T-cell (primary cell): Measurements from ENCODE around the gene ANKRD49. TPM values are rescaled to one million over a fixed set of nuclear protein-coding genes. Genes with fewer than 3 reads are reported as not detected.
A peak's percentile ranks its signal among the peaks of the same experiment; 100 is the strongest.
"Not testable (repeated sequence)": the region's sequence is repeated elsewhere in the genome, so short reads cannot be mapped to it uniquely, and the experiment has no call there.

ENCODE experiments used
- ATAC-seq, 4 experiments: fragments of 200-7000 bp in 3 of 4; fragments of 150-1000 bp in 1 of 4; cut with Tn5 transposase; replicated peaks in 1 of 4; 1 replicate in 3 of 4; 2 replicates in 1 of 4; pipeline ENCODE4 v1.10.0; 2021; ENCODE audit warnings: moderate library complexity in 3 of 4, mild to moderate bottlenecking in 2 of 4, moderate number of reproducible peaks in 1 of 4
- CTCF ChIA-PET, 2 donors: fragments of 300-600 bp; sonication (Branson Sonifier 250); formaldehyde crosslinking; loops; one replicate each; lab custom pipeline; 2022; ENCODE audit warnings: antibody characterized with exemption in 2 of 2; lab: Charles Lee
- POLR2A ChIA-PET, 2 donors: fragments of 300-600 bp; sonication (Branson Sonifier 250); formaldehyde crosslinking; loops; one replicate each; lab custom pipeline; 2022; ENCODE audit warnings: antibody characterized with exemption in 2 of 2; lab: Charles Lee
- DNase-seq, 35 experiments: peaks; one replicate each; pipeline versions ENCODE4 v3.0.0 to v3.0.0-alpha.2; 2013 to 2023
- H3K27ac ChIP-seq: one replicate; pipeline ENCODE4 v1.5.1; 2013; ENCODE audit warnings: low read length
- H3K27me3 ChIP-seq, 2 experiments: replicated peaks in 1 of 2; 1 replicate in 1 of 2; 2 replicates in 1 of 2; pipeline versions ENCODE4 v1.6.1 to v1.7.0; 2013; ENCODE audit warnings: low read length in 1 of 2, mixed read lengths in 1 of 2; ENCODE audit not compliant: control insufficient read depth in 2 of 2, insufficient read depth in 2 of 2; ENCODE audit errors: extremely low read depth in 1 of 2
- H3K36me3 ChIP-seq, 2 donors: 1 replicate in 1 of 2; 2 replicates in 1 of 2; pipeline versions ENCODE4 v1.6.1 to v1.7.0; 2013; ENCODE audit warnings: low read length in 1 of 2; ENCODE audit not compliant: control insufficient read depth in 2 of 2, insufficient read depth in 1 of 2; ENCODE audit errors: extremely low read depth in 1 of 2
- H3K4me1 ChIP-seq, 2 experiments: 1 replicate in 1 of 2; 2 replicates in 1 of 2; pipeline versions ENCODE4 v1.6.1 to v1.7.0; 2013; ENCODE audit warnings: low read length in 2 of 2, mixed read lengths in 1 of 2; ENCODE audit not compliant: insufficient read depth in 2 of 2, control insufficient read depth in 1 of 2; ENCODE audit errors: extremely low read depth in 1 of 2
- H3K4me3 ChIP-seq, 2 donors: 1 replicate in 1 of 2; 2 replicates in 1 of 2; pipeline versions ENCODE4 v1.5.1 to v1.7.0; 2013; ENCODE audit warnings: mild to moderate bottlenecking in 2 of 2, low read length in 1 of 2, moderate library complexity in 1 of 2; ENCODE audit not compliant: control insufficient read depth in 1 of 2; ENCODE audit errors: extremely low read depth in 1 of 2
- H3K9me3 ChIP-seq: 2 replicates; pipeline ENCODE4 v1.7.0; 2013
- H3K27ac Mint-ChIP-seq, 2 donors: one replicate each; pipeline ENCODE4 v1.8.0; 2020 to 2021; ENCODE audit warnings: mild to moderate bottlenecking in 2 of 2, mixed read lengths in 2 of 2
- H3K27me3 Mint-ChIP-seq, 2 donors: one replicate each; pipeline ENCODE4 v1.8.0; 2021 to 2022; ENCODE audit warnings: mixed read lengths in 2 of 2
- H3K36me3 Mint-ChIP-seq: one replicate; pipeline ENCODE4 v1.8.0; 2021; ENCODE audit warnings: mixed read lengths
- H3K4me1 Mint-ChIP-seq, 3 donors: one replicate each; pipeline ENCODE4 v1.8.0; 2020 to 2022; ENCODE audit warnings: mixed read lengths in 3 of 3, mild to moderate bottlenecking in 1 of 3
- H3K4me3 Mint-ChIP-seq, 3 donors: one replicate each; pipeline ENCODE4 v1.8.0; 2020 to 2022; ENCODE audit warnings: mild to moderate bottlenecking in 3 of 3, mixed read lengths in 3 of 3, moderate library complexity in 3 of 3
- H3K9me3 Mint-ChIP-seq, 3 donors: one replicate each; pipeline ENCODE4 v1.8.0; 2020 to 2022; ENCODE audit warnings: mixed read lengths in 3 of 3
- WGBS: methylation state at CpG from one replicate; pipeline ENCODE4 v1.1.5; 2013; ENCODE audit warnings: missing lambda C conversion rate; ENCODE audit not compliant: insufficient coverage; 5-methylcytosine and 5-hydroxymethylcytosine counted together
- total RNA-seq, 35 experiments: library from RNA in 6 of 35; stranded (reverse) in 6 of 35; fragments of 120-200 nt in 1 of 35; gene quantifications; one replicate each; pipeline versions ENCODE4 v1.2.1 to v1.2.4 and lab custom pipeline; 2013 to 2026

The ANKRD49 gene
- total RNA-seq, 5 donors from 2014 or later (not counting 1 experiment from before 2014, with no cell fraction given), result 36.9 to 43.4 (median 39.7) TPM

DNA sequence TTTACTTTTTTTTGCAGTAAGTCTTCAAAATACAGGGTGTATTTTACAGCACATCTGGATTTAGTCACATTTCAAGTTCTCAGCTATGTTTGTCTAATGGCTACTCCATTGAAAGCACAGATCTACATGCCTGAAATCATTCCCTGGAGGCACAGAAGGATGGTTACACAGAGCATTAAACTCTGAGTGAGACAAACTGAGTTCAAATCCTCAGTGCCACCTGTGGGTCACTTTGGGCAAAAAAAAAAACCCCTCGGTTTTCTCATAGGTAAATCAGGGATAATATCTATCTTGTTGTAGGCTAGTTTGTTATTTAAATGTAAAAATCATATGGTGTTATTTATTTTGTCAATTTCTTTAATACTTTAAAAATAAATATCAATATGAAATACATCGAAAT lies 7.7 kb downstream of the ANKRD49 start:
- DNase-seq, result no peak
- ATAC-seq, result no peak
- CTCF ChIA-PET, result interaction anchor here (0.7 to 1.0 kb wide), 4 partner anchors 13 to 291 kb away, joined by 3 to 8 read pairs (median 4); no protein-coding TSS in a partner anchor
- H3K36me3 ChIP-seq, result peaks cover 0 to 45% of the 10 kb centered on the region in 2 donors
- no peaks in the 10 kb centered on the region for H3K4me1 ChIP-seq
- no peaks in the 10 kb centered on the region for H3K27me3 Mint-ChIP-seq
- no peak overlapping the region for H3K4me3 ChIP-seq
- no peak overlapping the region for H3K27ac Mint-ChIP-seq
- no peaks in the 10 kb centered on the region for H3K9me3 Mint-ChIP-seq
- H3K27me3 ChIP-seq, result no peaks in the 10 kb centered on the region
- no peak overlapping the region for H3K4me3 Mint-ChIP-seq
- peaks cover 24% of the 10 kb centered on the region for H3K36me3 Mint-ChIP-seq
- no CpG with 5 or more reads among the region's 2 CpGs for WGBS
- H3K9me3 ChIP-seq, result no peaks in the 10 kb centered on the region
- H3K27ac ChIP-seq, result no peak overlapping the region
- POLR2A ChIA-PET, result no interaction called here
- peaks cover 0 to 5% (median 5%) of the 10 kb centered on the region in 3 donors for H3K4me1 Mint-ChIP-seq

DNA sequence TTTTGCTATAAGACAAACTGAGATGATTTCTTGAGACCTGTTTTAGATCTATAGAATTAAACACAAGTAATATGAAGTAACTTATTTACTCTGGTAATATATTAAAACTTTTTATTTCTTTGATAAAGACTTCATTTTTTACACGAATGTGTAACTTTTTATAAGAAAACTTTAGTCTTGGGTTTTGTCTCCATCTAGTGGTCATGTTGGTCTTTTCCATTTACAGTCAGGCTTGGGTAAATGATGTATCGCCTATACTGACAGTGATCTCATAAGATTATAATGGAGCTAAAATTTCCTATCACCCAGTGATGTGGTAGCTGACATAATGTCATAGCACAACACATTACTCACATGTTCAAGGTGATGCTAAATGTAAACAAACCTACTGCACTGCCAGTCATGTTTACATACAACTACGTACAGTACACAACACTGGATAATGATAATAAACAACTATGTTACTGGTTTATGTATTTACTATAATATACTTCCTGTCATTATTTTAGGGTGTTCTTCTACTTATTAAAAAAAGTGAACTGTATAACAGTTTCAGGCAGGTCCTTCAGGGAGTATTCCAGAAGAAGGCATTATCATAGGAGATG lies 11.0 kb downstream of the ANKRD49 start:
- Histone ChIP-seq H3K4me3 (no peak overlapping the region), H3K27me3 (no peaks in the 10 kb centered on the region), H3K9me3 (no peaks in the 10 kb centered on the region), H3K4me1 (no peaks in the 10 kb centered on the region), H3K27ac (no peak overlapping the region), H3K36me3 (peaks cover 0 to 17% of the 10 kb centered on the region in 2 donors)
- no peak overlapping the region for H3K27ac Mint-ChIP-seq
- no peaks in the 10 kb centered on the region for H3K9me3 Mint-ChIP-seq
- ATAC-seq, result peak; percentile 40 to 54 (median 46)
- WGBS, result no CpG with 5 or more reads among the region's 3 CpGs
- DNase-seq, result peak in 2 of 35 experiments; percentile 25 to 73
- H3K4me3 Mint-ChIP-seq, result no peak overlapping the region
- POLR2A ChIA-PET, result interaction anchor here in 1 of 2 donors (0.7 kb wide), 1 partner anchor 393 kb away, joined by 3 read pairs; no protein-coding TSS in a partner anchor
- H3K36me3 Mint-ChIP-seq, result peaks cover 13% of the 10 kb centered on the region
- peaks cover 0 to 1% (median 0%) of the 10 kb centered on the region in 3 donors for H3K4me1 Mint-ChIP-seq
- H3K27me3 Mint-ChIP-seq, result peaks cover 2 to 3% of the 10 kb centered on the region in 2 donors
- CTCF ChIA-PET, result interaction anchor here (0.8 to 4.7 kb wide), 14 partner anchors 10 to 703 kb away, joined by 3 to 34 read pairs (median 4); partner anchors contain the start of genes ANKRD49 (in 1 of the 2), MRE11 (in 1 of the 2) and PANX1 (in 1 of the 2)

DNA sequence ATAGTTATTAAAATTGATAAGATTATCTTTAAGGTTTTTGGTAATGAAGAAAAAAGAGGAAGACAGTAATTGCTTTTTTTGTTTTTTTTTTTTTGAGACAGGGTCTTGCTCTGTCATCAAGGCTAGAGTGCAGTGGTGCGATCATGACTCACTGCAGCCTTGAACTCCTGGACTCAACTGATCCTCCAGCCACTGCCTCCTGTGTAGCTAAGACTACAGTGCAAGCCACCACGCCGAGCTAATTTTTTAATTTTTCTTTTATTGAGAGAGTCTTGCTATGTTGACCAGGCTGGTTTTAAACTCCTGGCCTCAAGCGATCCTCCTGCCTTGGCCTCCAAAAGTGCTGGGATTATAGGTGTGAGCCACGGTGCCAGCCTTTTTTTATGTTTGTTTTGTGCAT lies 12.7 kb downstream of the ANKRD49 start:
- H3K4me3 ChIP-seq, H3K4me3 Mint-ChIP-seq, H3K36me3 Mint-ChIP-seq, H3K9me3 ChIP-seq, H3K27me3 ChIP-seq, H3K4me1 ChIP-seq, ATAC-seq, H3K27ac ChIP-seq, DNase-seq, H3K4me1 Mint-ChIP-seq, POLR2A ChIA-PET, H3K27ac Mint-ChIP-seq, H3K9me3 Mint-ChIP-seq, H3K36me3 ChIP-seq: not testable (repeated sequence)
- H3K27me3 Mint-ChIP-seq, result peaks cover 8 to 13% of the 10 kb centered on the region in 2 donors
- CTCF ChIA-PET, result interaction anchor here (0.6 to 4.7 kb wide), 5 partner anchors 9 to 619 kb away, joined by 3 to 34 read pairs (median 3); no protein-coding TSS in a partner anchor
- WGBS, result no CpG with 5 or more reads among the region's 5 CpGs

DNA sequence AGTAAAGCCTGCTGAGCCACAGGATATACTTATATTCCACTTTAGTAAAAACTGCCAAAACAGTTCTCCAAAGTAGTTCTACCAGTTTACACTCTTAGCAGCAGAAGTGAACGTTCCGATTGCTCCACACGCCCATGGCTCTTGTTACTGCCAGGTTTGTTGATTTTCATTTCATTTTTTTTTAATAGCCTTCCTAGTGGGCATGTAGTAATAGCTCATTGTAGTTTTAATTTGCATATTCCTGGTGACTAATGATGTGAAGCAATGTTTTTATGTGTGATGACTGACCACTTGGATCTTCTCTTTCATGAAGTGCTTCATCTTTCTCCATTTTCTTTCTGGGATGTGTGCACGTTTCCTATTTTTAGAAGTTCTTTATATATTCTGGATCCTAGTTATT lies 13.7 kb downstream of the ANKRD49 start:
- WGBS, result no CpG with 5 or more reads among the region's 4 CpGs
- Mint-ChIP-seq H3K27ac (no peak overlapping the region), H3K36me3 (peaks cover 4% of the 10 kb centered on the region), H3K27me3 (peaks cover 11 to 21% of the 10 kb centered on the region in 2 donors), H3K4me3 (no peak overlapping the region), H3K4me1 (peaks cover 6 to 10% (median 8%) of the 10 kb centered on the region in 3 donors), H3K9me3 (no peaks in the 10 kb centered on the region)
- H3K9me3 ChIP-seq, result no peaks in the 10 kb centered on the region
- H3K36me3 ChIP-seq, result no peaks in the 10 kb centered on the region
- no peak overlapping the region for H3K27ac ChIP-seq
- POLR2A ChIA-PET, result no interaction called here
- CTCF ChIA-PET, result interaction anchor here (1.6 to 4.7 kb wide), 3 partner anchors 9 to 611 kb away, joined by 4 to 34 read pairs (median 4); no protein-coding TSS in a partner anchor
- DNase-seq, result no peak
- no peak overlapping the region for H3K4me3 ChIP-seq
- no peak for ATAC-seq
- H3K4me1 ChIP-seq, result peaks cover 0 to 7% of the 10 kb centered on the region in 2 experiments
- H3K27me3 ChIP-seq, result peaks cover 0 to 6% of the 10 kb centered on the region in 2 experiments

DNA sequence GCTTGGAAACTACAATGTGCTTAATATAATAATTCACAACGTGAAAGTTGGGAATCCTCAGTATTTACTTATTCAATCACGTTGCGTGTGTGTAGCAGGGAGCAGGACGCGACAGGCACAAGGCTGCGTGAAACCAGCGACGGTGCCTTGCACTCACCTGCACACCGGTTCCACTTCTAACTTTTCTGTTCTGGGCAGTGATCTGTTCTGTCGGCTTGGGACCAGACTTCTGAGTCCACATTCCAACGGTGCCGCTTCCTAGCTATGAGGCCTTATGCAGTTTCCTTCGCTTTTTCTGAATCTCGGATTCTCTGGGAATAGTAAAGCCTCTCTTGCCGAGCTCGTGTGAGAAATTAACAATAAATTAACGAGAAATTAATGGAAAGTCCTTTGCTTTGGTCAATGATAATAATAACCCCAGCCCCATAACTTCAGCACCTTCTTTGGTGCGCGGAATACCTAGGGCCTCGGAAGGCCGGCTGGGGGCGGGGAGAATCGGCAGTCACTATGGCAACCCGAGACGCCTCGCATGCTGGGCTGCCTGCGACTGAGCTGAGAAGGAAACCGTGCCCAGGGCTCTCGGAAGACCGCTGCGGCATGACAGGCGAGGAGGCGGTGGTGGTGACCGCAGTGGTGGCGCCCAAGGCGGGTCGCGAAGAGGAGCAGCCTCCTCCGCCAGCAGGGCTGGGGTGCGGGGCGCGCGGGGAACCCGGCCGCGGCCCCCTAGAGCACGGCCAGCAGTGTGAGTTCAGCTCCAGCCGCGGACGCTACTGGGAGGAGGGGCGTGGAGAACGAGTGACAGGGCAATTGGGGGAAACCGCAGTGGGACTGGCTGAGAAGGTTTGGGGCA lies 18.4 kb downstream of the ANKRD49 start, which contains the start of gene C11orf97:
TSS of gene C11orf97 (plus strand) at position 530 of the 850 bp plus-strand sequence. CDS start at position 598, 68 bp downstream.
- Mint-ChIP-seq H3K4me1 (peaks cover 13 to 17% (median 14%) of the 10 kb centered on the region in 3 donors), H3K27ac (no peak within 1 kb of the TSS), H3K4me3 (peak within 1 kb of the TSS; percentile 68 to 78 (median 69)), H3K36me3 (no peaks in the 10 kb centered on the region), H3K27me3 (peaks cover 22 to 39% of the 10 kb centered on the region in 2 donors), H3K9me3 (no peaks in the 10 kb centered on the region)
- ChIA-PET CTCF (interaction anchor here in 1 of 2 donors (0.6 to 0.7 kb wide), 3 partner anchors 340 to 1278 kb away, joined by 3 read pairs; no protein-coding TSS in a partner anchor), POLR2A (no interaction called here)
- ATAC-seq (peak; percentile 72 to 87 (median 85)), DNase-seq (peak in 34 of 35 experiments; percentile 12 to 66 (median 39))
- H3K9me3 ChIP-seq, result no peaks in the 10 kb centered on the region
- peaks cover 0 to 11% of the 10 kb centered on the region in 2 experiments for H3K4me1 ChIP-seq
- no peak within 1 kb of the TSS for H3K27ac ChIP-seq
- peaks cover 0 to 6% of the 10 kb centered on the region in 2 experiments for H3K27me3 ChIP-seq
- 22% methylated on average over 47 of the region's 53 CpGs for WGBS
- no peaks in the 10 kb centered on the region for H3K36me3 ChIP-seq
- peak within 1 kb of the TSS; percentile 31 to 53 for H3K4me3 ChIP-seq

DNA sequence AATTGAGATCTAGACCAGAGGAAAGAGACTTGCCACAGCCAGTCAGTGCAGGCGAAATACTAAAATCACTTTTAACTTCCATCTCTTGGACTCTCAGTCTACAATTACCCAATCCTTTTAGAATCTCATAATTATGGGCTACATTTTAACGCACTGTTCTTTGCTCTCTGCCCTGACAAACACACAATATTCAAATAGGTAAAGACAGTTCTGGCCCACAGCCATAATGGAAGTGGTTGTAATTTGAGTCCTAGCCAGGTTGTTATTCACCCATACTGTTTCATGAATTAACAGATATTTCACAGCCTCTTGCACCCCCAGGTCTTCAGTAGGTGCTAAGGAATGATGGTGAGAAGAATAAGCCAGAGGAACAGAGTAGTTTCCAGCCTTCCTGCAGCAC lies 19.3 kb downstream of the ANKRD49 start:
- H3K4me1 ChIP-seq, result peaks cover 0 to 11% of the 10 kb centered on the region in 2 experiments
- POLR2A ChIA-PET, result no interaction called here
- H3K36me3 ChIP-seq, result no peaks in the 10 kb centered on the region
- H3K9me3 Mint-ChIP-seq, result no peaks in the 10 kb centered on the region
- peaks cover 20 to 39% of the 10 kb centered on the region in 2 donors for H3K27me3 Mint-ChIP-seq
- H3K4me1 Mint-ChIP-seq, result peaks cover 13 to 17% (median 14%) of the 10 kb centered on the region in 3 donors
- no peak for DNase-seq
- H3K27ac Mint-ChIP-seq, result no peak overlapping the region
- CTCF ChIA-PET, result no interaction called here
- H3K9me3 ChIP-seq, result no peaks in the 10 kb centered on the region
- peak overlapping the region; percentile 4 to 78 (median 68) for H3K4me3 Mint-ChIP-seq
- H3K27me3 ChIP-seq, result peaks cover 0 to 6% of the 10 kb centered on the region in 2 experiments
- ATAC-seq, result peak in 3 of 4 experiments; percentile 17 to 43 (median 22)
- H3K27ac ChIP-seq, result no peak overlapping the region
- no CpG with 5 or more reads among the region's 2 CpGs for WGBS
- H3K4me3 ChIP-seq, result no peak overlapping the region
- H3K36me3 Mint-ChIP-seq, result no peaks in the 10 kb centered on the region
